ENCODE data around the gene TEX19. TPM values are rescaled to one million over a fixed set of nuclear protein-coding genes. Genes with fewer than 3 reads are reported as not detected.

Gene TEX19
- total and polyA plus RNA-seq, 2 of the 8 experiments (the other 6 are each of a cell fraction or from before 2014, with no cell fraction given) = 0.54 to 0.80 TPM

GRCh38 chr17:82315703-82316358 lies 43.2 kb upstream of the TEX19 start:
- Histone ChIP-seq H4K91ac (replicated peaks; ENCODE audit: insufficient read length, low read length) (peak overlapping the region; percentile 54), H3K9ac (replicated peaks in 1 of 4; ENCODE audit: extremely low read depth in 1 of 4, low read depth in 3 of 4, low read length in 3 of 4) (no peak overlapping the region), H4K8ac (ENCODE audit: extremely low read depth, insufficient read depth, low read length) (peak overlapping the region; percentile 85), H4K20me1 (replicated peaks in 1 of 2; ENCODE audit: control insufficient read depth in 1 of 2, insufficient read depth in 2 of 2, low read length in 2 of 2) (peaks cover 0 to 12% of the 10 kb centered on the region in 2 experiments), H3K18ac (ENCODE audit: extremely low read depth, low read length) (peak overlapping the region; percentile 71; the same call in 1 of the 2 replicates), H2AK5ac (ENCODE audit: low read depth, low read length) (no peak overlapping the region), H3K79me2 (ENCODE audit: control insufficient read depth in 1 of 2, insufficient read depth in 2 of 2, low read length in 2 of 2) (no peaks in the 10 kb centered on the region), H3K9me3 (ENCODE audit: insufficient read depth in 2 of 2, low read depth in 1 of 2, low read length in 1 of 2) (peaks cover 0 to 14% of the 10 kb centered on the region in 2 experiments; a peak in 1 of 4 replicates), H3K79me1 (ENCODE audit: low read depth, low read length) (no peaks in the 10 kb centered on the region), H4K5ac (ENCODE audit: insufficient read length, low read depth, low read length) (peak overlapping the region; percentile 33), H3K4ac (replicated peaks; ENCODE audit: insufficient read length, low read depth, low read length) (peak overlapping the region; percentile 69), H3K36me3 (ENCODE audit: control insufficient read depth in 2 of 4, insufficient read depth in 4 of 4, low read length in 3 of 4) (no peaks in the 10 kb centered on the region), H2BK20ac (ENCODE audit: low read length) (no peak overlapping the region), H3K23me2 (ENCODE audit: low read depth, low read length) (peaks cover 5% of the 10 kb centered on the region; the same call in 1 of the 2 replicates), H3K4me3 (ENCODE audit: extremely low read depth in 1 of 4, insufficient read depth in 2 of 4, low read depth in 3 of 4, low read length in 4 of 4) (peak overlapping the region in 3 of 4 experiments; percentile 7 to 48 (median 9); a peak in 2 of 8 replicates), H2AFZ (ENCODE audit: low read length) (no peak overlapping the region; the same call in 1 of the 2 replicates), H3K27me3 (replicated peaks in 1 of 4; ENCODE audit: control insufficient read depth in 3 of 4, extremely low read depth in 1 of 4, insufficient read depth in 3 of 4, low read length in 3 of 4) (no peaks in the 10 kb centered on the region; a peak in 3 of 7 replicates), H3K14ac (ENCODE audit: insufficient read length) (no peak overlapping the region), H3K4me1 (replicated peaks in 1 of 4; ENCODE audit: control insufficient read depth in 3 of 4, insufficient read depth in 4 of 4, low read length in 3 of 4) (peaks cover 0 to 5% (median 4%) of the 10 kb centered on the region in 4 experiments; a peak in 5 of 7 replicates), H3K4me2 (ENCODE audit: insufficient read depth in 1 of 2, low read depth in 2 of 2, low read length in 2 of 2) (peak overlapping the region; percentile 44 to 61), H2BK15ac (ENCODE audit: low read length) (0 out of 2 replicates have a peak overlapping the region, but pooled peaks have one; percentile 40), H2BK5ac (ENCODE audit: low read depth, low read length) (peak overlapping the region; percentile 56; the same call in 1 of the 2 replicates), H2BK12ac (ENCODE audit: low read depth, low read length) (peak overlapping the region; percentile 80; the same call in 1 of the 2 replicates), H3K23ac (ENCODE audit: insufficient read length) (no peak overlapping the region), H2BK120ac (replicated peaks; ENCODE audit: low read depth, low read length) (no peak overlapping the region), H3K56ac (replicated peaks; ENCODE audit: insufficient read length, low read depth, low read length) (peak overlapping the region; percentile 46), H3K27ac (ENCODE audit: low read depth, low read length) (no peak overlapping the region)
- no peak for FAIRE-seq
- ChIA-PET POLR2A (ENCODE audit: partially characterized antibody) (interaction anchor here (0.8 kb wide), 1 partner anchor 17 kb away, joined by 3 read pairs; no protein-coding TSS in a partner anchor), CTCF (ENCODE audit: partially characterized antibody) (interaction anchor here (0.5 to 3.1 kb wide), 3 partner anchors 14 to 226 kb away, joined by 3 to 19 read pairs (median 3); no protein-coding TSS in a partner anchor)
- DNase-seq (ENCODE audit: low read depth in 1 of 2, low spot score in 2 of 2) = no peak
- TF ChIP-seq KDM1A (IDR thresholded peaks at IDR 0.05; ENCODE audit: borderline replicate concordance, low read length) = peak; percentile 51; the same call in 1 of the 2 replicates
- TF ChIP-seq MAX (IDR thresholded peaks at IDR 0.05) = peak; percentile 34; the same call in 1 of the 2 replicates
- TF ChIP-seq RXRA (IDR thresholded peaks at IDR 0.05; ENCODE audit: insufficient read depth, low read depth, low read length) = no peak
- TF ChIP-seq RBBP5 (IDR thresholded peaks at IDR 0.05; ENCODE audit: borderline replicate concordance, low read depth, low read length) = 0 out of 2 replicates have a peak, but pooled peaks have one; percentile 22
- no peak for TF ChIP-seq EZH2 (IDR thresholded peaks at IDR 0.05; ENCODE audit: low read depth, low read length, severe bottlenecking)
- 43% methylated on average over 24 of the region's 36 CpGs; no CpG with 5 or more reads in 1 of the 2 experiments for WGBS, 2 experiments (ENCODE audit: extremely low coverage in 1 of 2, insufficient coverage in 1 of 2, insufficient read length in 1 of 2, insufficient replicate concordance in 2 of 2, low coverage in 1 of 2, low lambda C conversion rate in 2 of 2, missing lambda C conversion rate in 1 of 2)
